A549 (cell line): ENCODE results near the gene GBX2. TPM values are rescaled to one million over a fixed set of nuclear protein-coding genes. Genes with fewer than 3 reads are reported as not detected.

Experiments used
- ATAC-seq, 2 experiments: fragments of 200-7000 bp in 1 of 2; fragments of >200 bp in 1 of 2; cut with Nextera tagmentation in 1 of 2; cut with Tn5 transposase in 1 of 2; 3 replicates each; pipeline versions ENCODE4 v1.8.0 to v1.9.1; 2018 to 2020; ENCODE audit warnings: mild to moderate bottlenecking in 1 of 2, moderate library complexity in 1 of 2
- CTCF ChIA-PET: fragments of 300-600 bp; sonication (Branson Sonifier 250); formaldehyde crosslinking; extraction: SDS; loops from one replicate; lab custom pipeline; 2021; ENCODE audit warnings: antibody characterized with exemption, inconsistent platforms; lab: Yijun Ruan, JAX
- POLR2A ChIA-PET: fragments of 350-600 bp; formaldehyde crosslinking; extraction: SDS; loops from one replicate; lab custom pipeline; 2021; ENCODE audit warnings: antibody characterized with exemption, inconsistent platforms; lab: Yijun Ruan, JAX
- DNase-seq, 2 experiments: peaks; one replicate each; pipeline versions ENCODE4 v3.0.0 to v3.0.0-alpha.2; 2011 to 2016; ENCODE audit warnings: low read depth in 1 of 2, low spot score in 1 of 2
- FAIRE-seq: peaks from 2 replicates; lab custom pipeline; 2011; peaks lifted over from hg19 to GRCh38; lab: Jason Lieb, UNC
- H3K27ac ChIP-seq, 2 experiments: fragments of >200 bp; sonication (Bioruptor Twin); formaldehyde crosslinking; 3 replicates each; pipeline ENCODE4 v1.5.1; 2016 to 2017
- H3K4me1 ChIP-seq: fragments of >200 bp; sonication (Bioruptor Twin); formaldehyde crosslinking; 3 replicates; pipeline ENCODE4 v1.6.1; 2016
- H3K4me2 ChIP-seq: fragments of >200 bp; sonication (Bioruptor Twin); formaldehyde crosslinking; 3 replicates; pipeline ENCODE4 v1.6.1; 2016
- H3K4me3 ChIP-seq: fragments of >200 bp; sonication (Bioruptor Twin); formaldehyde crosslinking; 3 replicates; pipeline ENCODE4 v1.5.1; 2016
- H3K9me3 ChIP-seq: fragments of >200 bp; sonication (Bioruptor Twin); formaldehyde crosslinking; 3 replicates; pipeline ENCODE4 v1.6.1; 2016
- CBX2 ChIP-seq: fragments of 200-600 bp; sonication (generic); IDR thresholded peaks from 2 replicates; pipeline ENCODE4 v1.6.1; 2016; ENCODE audit warnings: low read depth, mild to moderate bottlenecking, borderline replicate concordance
- CBX8 ChIP-seq: fragments of 200-600 bp; sonication (generic); IDR thresholded peaks from 2 replicates; pipeline ENCODE4 v1.6.1; 2016
- CHD2 ChIP-seq: fragments of 150-350 bp; IDR thresholded peaks from 2 replicates; pipeline ENCODE4 v1.6.1; 2014; ENCODE audit warnings: low read length; ENCODE audit not compliant: partially characterized antibody
- EHF ChIP-seq: fragments of 250-450 bp; sonication (Bioruptor Pico); IDR thresholded peaks from 2 replicates; pipeline ENCODE4 v1.5.0; 2020; ENCODE audit warnings: mild to moderate bottlenecking
- EHMT2 ChIP-seq: fragments of 200-600 bp; sonication (generic); IDR thresholded peaks from 2 replicates; pipeline ENCODE4 v1.6.1; 2016; ENCODE audit warnings: antibody characterized with exemption, low read depth, mild to moderate bottlenecking, moderate library complexity
- ELK1 ChIP-seq: fragments of 150-350 bp; IDR thresholded peaks from 2 replicates; pipeline ENCODE4 v1.6.1; 2014; ENCODE audit warnings: low read depth, mild to moderate bottlenecking, low read length
- HES2 ChIP-seq: fragments of >200 bp; sonication (Bioruptor Twin); formaldehyde crosslinking; IDR thresholded peaks from 2 replicates; pipeline ENCODE4 v1.6.1; 2016
- HMGXB4 ChIP-seq: fragments of 250-450 bp; sonication (Bioruptor Pico); IDR thresholded peaks from 2 replicates; pipeline ENCODE4 v1.5.0; 2021; ENCODE audit warnings: mild to moderate bottlenecking, moderate library complexity, borderline replicate concordance
- HOXA7 ChIP-seq: fragments of 250-450 bp; sonication (Bioruptor Pico); IDR thresholded peaks from 2 replicates; pipeline ENCODE4 v1.5.0; 2020; ENCODE audit warnings: mild to moderate bottlenecking, moderate library complexity
- HOXB13 ChIP-seq: fragments of 250-450 bp; sonication (Bioruptor Pico); IDR thresholded peaks from 2 replicates; pipeline ENCODE4 v1.5.0; 2020; ENCODE audit warnings: low read depth, mild to moderate bottlenecking, moderate library complexity
- HOXB5 ChIP-seq: fragments of 250-450 bp; sonication (Bioruptor Pico); IDR thresholded peaks from 2 replicates; pipeline ENCODE4 v1.5.0; 2020; ENCODE audit warnings: mild to moderate bottlenecking, moderate library complexity
- JUNB ChIP-seq: fragments of >200 bp; sonication (Bioruptor Twin); formaldehyde crosslinking; IDR thresholded peaks from 2 replicates; pipeline ENCODE4 v1.6.1; 2016
- KDM1A ChIP-seq: fragments of 200-600 bp; sonication (generic); IDR thresholded peaks from 2 replicates; pipeline ENCODE4 v1.6.1; 2016; ENCODE audit warnings: low read depth, mild to moderate bottlenecking
- RAD21 ChIP-seq, 2 experiments: fragments of >200 bp in 1 of 2; sonication (Bioruptor Twin) in 1 of 2; formaldehyde crosslinking in 1 of 2; IDR thresholded peaks in 1 of 2; conservative IDR thresholded peaks in 1 of 2; 2 replicates in 1 of 2; 3 replicates in 1 of 2; pipeline ENCODE4 v1.6.1; 2012 to 2018; ENCODE audit warnings: inconsistent platforms in 1 of 2
- RARB ChIP-seq: fragments of 250-450 bp; sonication (Bioruptor Pico); IDR thresholded peaks from 2 replicates; pipeline ENCODE4 v1.8.0; 2021; ENCODE audit warnings: mild to moderate bottlenecking, moderate library complexity
- RCOR1 ChIP-seq: fragments of 150-350 bp; IDR thresholded peaks from 2 replicates; pipeline ENCODE4 v1.6.1; 2014; ENCODE audit warnings: antibody characterized with exemption, low read length, low read depth
- RNF2 ChIP-seq: fragments of 200-600 bp; sonication (generic); IDR thresholded peaks from 2 replicates; pipeline ENCODE4 v1.6.1; 2016; ENCODE audit warnings: low read depth, mild to moderate bottlenecking, antibody characterized with exemption, moderate library complexity, borderline replicate concordance
- ZNF302 ChIP-seq: fragments of 250-450 bp; sonication (Bioruptor Pico); IDR thresholded peaks from 2 replicates; pipeline ENCODE4 v1.9.0; 2021; ENCODE audit warnings: inconsistent platforms, mild to moderate bottlenecking, moderate library complexity
- ZSCAN20 ChIP-seq: fragments of 250-450 bp; sonication (Bioruptor Pico); IDR thresholded peaks from 2 replicates; pipeline ENCODE4 v1.8.0; 2022; ENCODE audit warnings: mild to moderate bottlenecking, moderate library complexity
- WGBS: methylation state at CpG from one replicate; pipeline ENCODE4 v1.1.6; 2017; ENCODE audit errors: missing lambda C conversion rate; 5-methylcytosine and 5-hydroxymethylcytosine counted together
- polyA plus RNA-seq, 4 experiments: library from polyadenylated mRNA; depleted of rRNA in 3 of 4; stranded (reverse); fragments of >200 nt; fragmentation: RNase III in 1 of 4; extraction: RNeasy Plus Mini Kit Qiagen cat#74134 plus additional on column Dnase treatment in 1 of 4; gene quantifications; 2 replicates in 3 of 4; 3 replicates in 1 of 4; pipeline ENCODE4 v1.2.3, GENCODE V29; 2011 to 2017

GBX2 gene
- polyA plus RNA-seq, 2 of the 4 experiments (the other 2 are of a cell fraction): 1.2 to 1.9 TPM

GRCh38 chr2:236173036-236173728 lies 5.0 kb upstream of the GBX2 start:
- no peaks in the 10 kb centered on the region for H3K9me3 ChIP-seq
- no peak overlapping the region for H3K27ac ChIP-seq
- no peak for TF ChIP-seq HOXB5
- TF ChIP-seq CBX8: no peak
- no peak for TF ChIP-seq ELK1
- TF ChIP-seq JUNB: no peak
- TF ChIP-seq HMGXB4 (CRISPR knock-in tag): no peak
- TF ChIP-seq ZSCAN20 (CRISPR knock-in tag): no peak
- TF ChIP-seq HOXB13: no peak
- no peak for TF ChIP-seq RCOR1
- no peak for TF ChIP-seq EHF
- TF ChIP-seq HES2: no peak
- no peak for TF ChIP-seq HOXA7 (CRISPR knock-in tag)
- TF ChIP-seq RNF2: no peak
- no peak for TF ChIP-seq CHD2
- TF ChIP-seq RARB (CRISPR knock-in tag): no peak
- no peak for TF ChIP-seq KDM1A
- 95% methylated on average over 54 of the region's 62 CpGs for WGBS
- CTCF ChIA-PET: interaction anchor here (11.9 kb wide), 1 partner anchor 394 kb away, joined by 222 read pairs; no protein-coding TSS in a partner anchor
- H3K4me2 ChIP-seq: no peak overlapping the region
- ATAC-seq: no peak
- no peak overlapping the region for H3K4me3 ChIP-seq
- FAIRE-seq: no peak
- no peak for DNase-seq
- POLR2A ChIA-PET: no interaction called here
- peaks cover 7% of the 10 kb centered on the region; the same call in 2 of the 3 replicates for H3K4me1 ChIP-seq

- CTCF ChIA-PET: interaction anchor here (2.1 to 3.7 kb wide), 2 partner anchors 8 to 392 kb away, joined by 8 to 17 read pairs; no protein-coding TSS in a partner anchor
- Histone ChIP-seq H3K9me3 (no peaks in the 10 kb centered on the region), H3K27ac (no peak overlapping the region), H3K4me3 (no peak overlapping the region), H3K4me2 (no peak overlapping the region), H3K4me1 (peaks cover 7% of the 10 kb centered on the region; the same call in 2 of the 3 replicates)
- DNase-seq (no peak), FAIRE-seq (no peak), ATAC-seq (no peak)
- POLR2A ChIA-PET: no interaction called here
- TF ChIP-seq EHMT2: no peak
- TF ChIP-seq ELK1: no peak
- TF ChIP-seq ZNF302: no peak
- no peak for TF ChIP-seq KDM1A
- no peak for TF ChIP-seq RAD21 (conservative IDR thresholded peaks at IDR 0.05 in 1 of 2, IDR thresholded peaks at IDR 0.05 in 1 of 2)
- TF ChIP-seq CBX2: no peak
- 95% methylated on average over 33 of the region's 46 CpGs for WGBS
Observed at GRCh38 chr2:236172255-236173035, 4.3 kb upstream of the GBX2 start.
